ENCODE results near the gene KMT2C.
"Not testable (repeated sequence)": the region's sequence is repeated elsewhere in the genome, so short reads cannot be mapped to it uniquely, and the experiment has no call there.

DNA sequence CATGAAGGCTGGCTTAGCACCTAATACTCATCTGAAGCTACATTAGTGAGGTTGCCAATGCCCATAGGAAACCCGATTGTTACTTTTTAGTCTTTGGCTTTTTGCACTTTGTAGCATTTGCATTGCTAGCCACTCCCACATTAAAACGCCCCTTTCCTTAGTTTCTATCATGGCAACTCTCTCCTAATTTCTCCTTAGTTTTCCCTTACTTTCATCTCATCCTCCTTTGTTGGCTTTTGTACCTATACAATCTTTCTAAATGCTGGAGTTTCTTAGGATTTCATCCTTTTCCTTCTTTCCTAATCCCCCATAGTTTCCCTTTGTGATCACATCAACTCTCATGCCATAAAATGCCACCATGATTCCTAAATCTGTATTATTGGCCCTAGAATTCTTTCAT is 168.9 kb downstream of the KMT2C start:
- TF ChIP-seq, protein P1, sequence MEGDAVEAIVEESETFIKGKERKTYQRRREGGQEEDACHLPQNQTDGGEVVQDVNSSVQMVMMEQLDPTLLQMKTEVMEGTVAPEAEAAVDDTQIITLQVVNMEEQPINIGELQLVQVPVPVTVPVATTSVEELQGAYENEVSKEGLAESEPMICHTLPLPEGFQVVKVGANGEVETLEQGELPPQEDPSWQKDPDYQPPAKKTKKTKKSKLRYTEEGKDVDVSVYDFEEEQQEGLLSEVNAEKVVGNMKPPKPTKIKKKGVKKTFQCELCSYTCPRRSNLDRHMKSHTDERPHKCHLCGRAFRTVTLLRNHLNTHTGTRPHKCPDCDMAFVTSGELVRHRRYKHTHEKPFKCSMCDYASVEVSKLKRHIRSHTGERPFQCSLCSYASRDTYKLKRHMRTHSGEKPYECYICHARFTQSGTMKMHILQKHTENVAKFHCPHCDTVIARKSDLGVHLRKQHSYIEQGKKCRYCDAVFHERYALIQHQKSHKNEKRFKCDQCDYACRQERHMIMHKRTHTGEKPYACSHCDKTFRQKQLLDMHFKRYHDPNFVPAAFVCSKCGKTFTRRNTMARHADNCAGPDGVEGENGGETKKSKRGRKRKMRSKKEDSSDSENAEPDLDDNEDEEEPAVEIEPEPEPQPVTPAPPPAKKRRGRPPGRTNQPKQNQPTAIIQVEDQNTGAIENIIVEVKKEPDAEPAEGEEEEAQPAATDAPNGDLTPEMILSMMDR (IDR thresholded peaks at IDR 0.05 in 8 of 11, conservative IDR thresholded peaks at IDR 0.05 in 3 of 11): not testable (repeated sequence)
- not testable (repeated sequence) for TF ChIP-seq POLR2A, POLR2AphosphoS5 (IDR thresholded peaks at IDR 0.05)
